Islet precursor cell (in vitro differentiated cells): Measurements from ENCODE around the gene AFG1L.
A peak's percentile ranks its signal among the peaks of the same experiment; 100 is the strongest.
"Not testable (repeated sequence)": the region's sequence is repeated elsewhere in the genome, so short reads cannot be mapped to it uniquely, and the experiment has no call there.

Experiments used
- DNase-seq: peaks from one replicate; pipeline ENCODE4 v3.0.0-alpha.2; 2018

The AFG1L gene

DNA sequence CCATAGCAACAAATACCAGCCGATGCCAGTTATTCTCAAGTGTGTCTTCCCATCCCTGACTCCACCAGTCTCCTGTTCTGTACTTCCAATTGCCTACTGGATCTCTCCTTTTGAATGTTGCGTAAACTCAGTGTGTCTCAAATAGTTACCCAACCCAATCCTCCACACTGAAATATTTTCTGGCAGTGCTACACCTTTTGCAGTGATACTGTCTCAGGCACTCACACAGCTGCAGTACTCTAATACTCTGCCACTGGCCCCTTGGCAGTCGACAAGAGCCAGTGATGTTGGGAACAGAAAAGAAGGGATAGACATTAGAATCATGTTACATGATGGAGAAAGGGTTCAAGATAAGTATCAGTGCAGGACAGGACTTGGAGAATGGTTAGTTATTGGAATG, 234.0 kb downstream of the AFG1L start:
- no peak for DNase-seq

GRCh38 chr6:108531332-108531731, 236.5 kb downstream of the AFG1L start:
- DNase-seq, result no peak

DNA sequence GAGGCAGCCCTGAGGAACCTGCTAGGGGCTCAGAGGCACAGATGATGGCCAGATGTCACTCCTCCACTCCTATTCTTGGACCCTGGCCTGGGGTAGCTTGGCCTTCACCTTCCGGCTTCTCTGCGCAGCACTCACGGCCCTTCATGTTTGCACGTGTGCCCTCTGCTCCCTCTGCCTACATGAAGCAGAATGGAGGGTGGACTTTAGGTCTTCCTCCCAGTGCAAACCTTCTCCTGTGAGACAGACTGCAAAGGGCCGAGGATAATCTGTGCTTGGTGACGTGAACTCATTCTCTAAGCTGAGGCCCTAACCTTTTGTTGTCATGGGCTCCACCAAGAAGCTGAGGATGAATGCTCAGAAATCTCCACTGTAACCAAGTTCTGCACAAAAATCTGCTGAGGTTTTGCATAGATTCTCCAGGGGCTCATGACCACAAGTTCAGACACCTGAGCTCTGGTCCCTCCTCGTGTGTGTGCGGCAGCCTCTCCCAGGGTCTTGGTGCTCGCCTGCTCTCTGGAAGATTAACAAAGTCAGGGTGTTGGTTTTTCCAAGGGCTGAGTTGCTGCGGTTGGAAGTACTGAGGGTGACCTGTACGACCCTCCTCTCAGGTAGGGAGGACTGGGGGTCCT, 240.4 kb downstream of the AFG1L start:
- DNase-seq, result no peak

DNA sequence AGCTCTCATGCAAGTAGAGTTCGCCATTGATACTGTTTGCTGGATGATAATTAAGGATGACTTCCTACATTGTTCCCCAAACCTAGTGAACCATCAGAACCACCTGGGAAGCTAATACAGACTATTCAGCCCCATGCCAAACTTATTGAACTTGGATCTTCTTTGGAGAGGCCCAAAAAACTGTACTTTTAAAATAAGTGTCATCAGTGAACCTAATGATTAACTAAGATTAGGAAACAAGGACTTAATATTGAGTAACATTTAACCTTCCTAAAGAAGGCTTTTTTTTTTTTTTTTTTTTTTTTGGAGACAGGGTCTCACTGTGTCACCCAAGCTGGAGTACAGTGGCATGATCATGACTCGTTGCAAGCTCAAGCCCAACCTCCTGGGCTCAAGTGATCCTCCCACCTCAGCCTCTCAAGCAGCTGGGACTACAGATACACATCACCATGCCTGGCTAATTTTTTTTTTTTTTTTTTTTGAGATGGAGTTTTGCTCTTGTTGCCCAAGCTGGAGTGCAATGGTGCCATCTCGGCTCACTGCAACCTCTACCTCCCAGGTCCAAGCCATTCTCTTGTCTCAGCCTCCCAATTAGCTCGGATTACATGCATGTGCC, 241.2 kb downstream of the AFG1L start:
- DNase-seq, result not testable (repeated sequence)

- DNase-seq, result peak; percentile 83
These were observed 247.2 kb downstream of the AFG1L start for GRCh38 chr6:108541843-108542759.

- DNase-seq, result no peak
These were observed 248.5 kb downstream of the AFG1L start for GRCh38 chr6:108543175-108543940.

DNA sequence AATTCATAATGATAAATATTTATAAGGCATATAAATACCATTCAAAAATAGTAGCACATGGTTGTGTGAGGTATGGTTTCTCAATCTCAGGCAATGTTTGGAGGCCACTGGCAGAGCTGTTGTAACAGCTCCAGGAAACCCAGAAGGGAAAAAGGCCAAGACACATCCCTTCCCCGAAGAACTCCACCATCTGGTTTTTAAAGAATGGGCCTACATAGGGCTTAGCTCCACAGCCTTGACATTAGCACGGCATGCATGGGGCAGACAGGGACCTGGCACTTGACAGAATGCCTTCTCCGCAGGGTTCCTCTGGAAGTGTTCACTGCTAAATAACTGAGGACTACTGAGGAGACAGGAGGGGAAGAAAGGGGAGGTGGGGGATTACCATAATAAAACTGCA, 249.8 kb downstream of the AFG1L start:
- peak; percentile 11 for DNase-seq

DNA sequence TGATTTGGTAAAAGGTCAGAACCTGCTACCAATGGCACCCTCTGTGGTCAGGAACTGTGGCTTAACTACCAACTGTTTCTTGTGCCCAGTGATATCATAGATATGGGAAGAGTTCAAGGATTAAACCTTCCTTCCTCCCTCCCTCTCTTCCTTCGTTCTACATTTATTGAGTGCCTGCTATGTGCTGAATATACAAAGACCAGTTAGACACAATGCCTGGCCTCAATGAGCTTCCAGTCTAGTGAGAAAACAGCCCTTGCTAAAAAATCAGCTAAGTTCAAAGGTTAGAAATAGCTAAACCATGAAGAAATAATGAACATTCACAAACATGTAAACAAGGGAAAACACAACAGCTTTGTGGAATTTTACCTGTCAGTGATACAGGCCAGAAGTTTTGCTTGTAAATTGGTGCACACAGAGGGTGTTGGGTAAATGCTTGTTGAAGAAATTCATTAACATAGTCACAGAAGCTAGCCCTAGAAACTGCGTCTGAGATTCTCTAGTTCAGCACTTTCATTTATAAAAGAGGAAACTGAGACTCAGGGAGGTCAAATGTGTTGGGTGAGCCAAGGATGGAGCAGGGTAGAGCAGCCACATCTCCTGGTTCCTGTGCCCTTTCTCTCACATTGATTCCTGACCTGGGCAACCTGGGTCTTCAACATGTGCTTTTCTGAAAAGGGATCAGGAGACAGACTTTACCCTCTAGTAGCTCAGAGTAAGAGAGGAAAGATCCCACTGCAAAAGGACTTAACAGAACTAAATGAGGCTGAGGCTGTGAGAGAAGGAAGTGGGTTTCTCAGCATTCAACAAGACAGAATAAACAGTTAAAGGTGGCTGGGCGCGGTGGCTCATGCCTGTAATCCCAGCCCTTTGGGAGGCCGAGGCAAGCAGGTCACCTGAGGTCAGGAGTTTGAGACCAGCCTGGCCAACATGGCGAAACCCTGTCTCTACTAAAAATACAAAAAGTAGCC, 251.5 kb downstream of the AFG1L start:
- DNase-seq, result no peak

DNA sequence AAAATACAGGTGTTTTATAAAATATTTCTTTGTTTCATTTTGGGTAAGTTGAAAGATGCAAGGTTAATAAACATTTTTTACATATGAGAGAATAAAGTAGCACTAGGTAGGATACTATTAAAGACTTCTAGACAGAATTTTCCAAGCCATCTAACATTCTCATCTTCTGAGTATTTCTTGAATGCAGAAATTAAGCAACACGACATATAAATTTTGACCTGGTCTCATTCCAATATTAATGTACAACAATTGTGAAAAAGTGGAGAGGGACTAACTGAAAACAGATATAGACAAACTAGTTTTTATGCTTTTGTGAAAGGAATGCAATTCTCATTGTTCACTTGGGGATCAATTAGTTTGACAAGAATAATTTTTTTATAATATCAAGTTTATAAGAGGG, 254.4 kb downstream of the AFG1L start:
- DNase-seq, result no peak

- peak; percentile 40 for DNase-seq
These were observed 254.9 kb downstream of the AFG1L start for GRCh38 chr6:108549741-108550140.

DNA sequence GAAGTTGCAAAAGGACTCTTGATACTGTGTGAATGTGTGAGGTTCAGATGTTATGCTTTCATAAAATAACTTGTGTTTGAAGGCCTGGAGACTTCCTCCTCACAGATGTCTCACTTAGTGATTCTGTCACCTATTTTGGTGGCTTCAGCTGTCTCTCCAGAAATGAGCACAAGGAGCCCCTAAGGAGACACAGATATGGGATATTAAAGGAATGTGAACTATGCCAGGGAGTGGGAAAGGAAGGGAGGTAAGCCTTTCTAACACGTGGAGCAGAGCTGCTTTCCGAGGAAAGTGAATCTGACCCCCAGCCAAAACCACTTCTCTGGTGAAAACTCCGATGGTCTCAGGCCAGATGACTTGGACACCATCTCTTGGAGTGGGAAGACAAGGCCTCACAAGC, 255.4 kb downstream of the AFG1L start:
- DNase-seq, result peak; percentile 47

DNA sequence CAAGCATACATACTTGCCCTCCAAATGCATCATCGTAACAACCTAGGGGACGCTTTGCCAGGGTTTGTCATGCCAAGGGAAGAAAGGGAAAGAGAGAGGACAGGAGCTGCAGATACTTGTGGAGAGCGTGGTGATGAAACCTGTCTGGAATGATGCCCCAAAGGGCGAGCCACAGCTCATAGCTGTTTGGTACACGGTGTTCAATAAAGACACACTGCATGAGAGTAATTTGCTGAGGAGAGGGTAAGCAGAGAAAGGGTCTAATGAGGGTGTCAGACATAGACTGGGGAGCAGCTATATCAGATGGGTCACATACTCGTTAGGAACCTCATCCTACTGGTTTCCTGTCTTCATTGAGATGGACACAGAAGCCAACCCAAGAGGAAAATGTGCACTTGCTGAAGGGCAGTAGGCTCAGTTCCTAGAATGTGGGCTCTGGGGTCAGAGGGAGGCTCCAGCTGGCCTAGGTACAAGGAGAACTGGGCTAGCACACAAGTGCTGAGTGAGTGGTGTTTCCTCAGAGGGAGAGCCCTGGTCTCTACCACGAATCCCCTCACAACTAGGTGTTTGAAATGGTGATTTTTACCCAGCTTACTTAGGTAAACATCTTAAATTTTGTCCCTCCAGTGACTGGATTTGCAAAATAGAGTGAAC, 260.7 kb downstream of the AFG1L start:
- no peak for DNase-seq

- no peak for DNase-seq
These were observed 261.4 kb downstream of the AFG1L start for GRCh38 chr6:108556250-108556649.

DNA sequence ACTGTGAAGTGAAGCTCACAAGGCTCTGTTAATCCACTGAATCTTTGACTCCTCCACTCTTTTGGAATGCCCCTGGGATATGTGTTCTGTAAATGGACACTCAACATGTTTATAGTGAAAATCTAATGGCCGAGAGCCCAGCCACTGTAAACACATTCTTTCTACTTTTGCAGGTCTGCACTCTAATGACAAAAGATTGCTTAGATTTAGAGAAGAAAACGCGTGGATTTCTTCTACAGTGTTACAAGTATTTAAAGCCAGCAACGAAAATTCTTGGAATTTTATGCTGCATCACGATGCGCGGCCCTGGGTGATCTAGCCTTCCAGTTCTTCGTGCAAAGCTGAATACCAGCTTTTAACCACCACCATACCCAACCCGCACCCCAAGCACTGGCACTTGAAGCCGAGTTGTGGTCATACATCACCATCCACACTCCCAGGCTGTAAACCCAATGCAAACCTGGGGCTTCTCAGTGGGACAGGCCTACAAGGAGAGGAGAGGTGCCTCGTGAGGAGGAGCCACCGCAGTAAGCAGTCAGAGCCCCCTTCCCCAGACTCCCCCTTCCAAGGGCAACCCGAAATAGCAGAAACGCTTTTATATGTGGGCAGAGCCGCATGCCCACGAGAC, 262.1 kb downstream of the AFG1L start:
- DNase-seq, result peak; percentile 61

DNA sequence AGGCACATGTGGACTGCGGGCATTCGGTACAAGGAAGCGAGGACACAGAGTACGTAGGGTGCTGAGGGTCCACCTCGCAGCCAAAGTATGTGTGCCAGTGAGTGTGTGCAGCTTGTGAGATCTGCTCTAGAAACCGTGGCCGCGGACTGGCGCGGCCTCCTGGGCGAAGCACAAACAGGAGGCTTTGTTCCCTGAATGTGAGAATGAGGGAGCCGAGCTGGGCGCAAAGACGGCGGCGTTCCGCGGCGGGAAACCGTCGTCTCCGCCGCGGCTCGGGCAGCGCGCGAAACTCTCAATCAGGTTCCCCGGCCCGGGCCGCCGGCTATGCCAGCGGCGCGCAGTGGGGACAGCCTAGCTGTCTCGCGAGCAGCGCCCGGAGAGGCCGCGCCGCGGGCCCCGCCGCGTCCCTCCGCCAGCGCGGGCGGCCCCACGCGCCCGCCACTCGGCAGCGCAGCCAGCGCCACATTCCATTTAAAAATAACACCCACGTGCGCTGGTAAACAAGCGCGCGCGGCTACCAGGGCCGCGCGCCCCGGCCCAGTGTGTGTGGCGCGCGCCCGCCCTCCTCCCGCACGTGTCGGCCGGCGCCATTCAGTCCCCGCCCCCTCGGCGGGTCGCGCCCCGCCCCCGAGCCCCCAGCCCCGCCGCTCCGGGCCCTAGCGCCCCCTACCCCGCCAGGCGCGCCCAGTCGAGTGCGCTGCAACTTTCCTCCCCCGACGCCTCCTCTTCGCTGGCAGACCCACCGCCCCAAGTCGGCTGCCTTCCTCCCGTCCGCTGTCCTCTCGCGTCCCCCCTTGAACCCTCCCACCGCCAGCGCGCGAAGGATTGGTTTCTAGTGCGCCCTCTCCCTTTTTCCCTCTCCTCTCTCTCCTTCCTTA, 262.9 kb downstream of the AFG1L start:
- peak; percentile 76 for DNase-seq

GRCh38 chr6:108558372-108559096, 263.7 kb downstream of the AFG1L start:
- DNase-seq, result peak; percentile 99

GRCh38 chr6:108559097-108559883, 264.4 kb downstream of the AFG1L start:
- DNase-seq, result peak; percentile 90

DNA sequence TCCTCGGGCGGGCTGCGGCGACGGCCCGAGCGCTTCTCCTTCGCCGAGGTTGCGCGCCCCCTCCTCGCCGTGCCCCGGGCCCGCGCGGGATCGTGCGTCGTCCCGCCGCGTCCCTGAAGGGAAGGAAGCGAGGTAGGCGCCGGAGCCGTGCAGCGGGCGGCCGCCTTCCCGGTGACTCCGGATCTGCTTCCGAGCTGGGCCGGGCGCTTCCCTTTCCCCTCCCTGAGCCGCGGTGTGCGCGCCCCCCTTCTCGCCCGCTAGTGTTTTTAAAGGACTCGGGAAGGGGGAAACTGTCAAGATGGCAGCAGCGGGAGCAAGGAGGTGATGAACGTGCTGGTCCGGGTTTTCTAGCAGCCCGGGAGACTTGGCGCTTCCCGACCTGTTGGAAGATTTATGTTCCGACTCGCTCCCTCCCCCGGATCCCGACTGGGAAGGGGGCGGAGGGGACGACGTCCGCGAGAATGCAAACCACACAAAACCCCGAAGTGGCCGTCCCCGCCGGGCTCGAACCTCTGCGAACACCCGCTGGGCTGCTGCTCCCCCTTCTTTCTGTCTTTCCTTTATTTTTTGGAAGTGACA, 265.1 kb downstream of the AFG1L start:
- peak; percentile 91 for DNase-seq
